GM19395 (cell line): ENCODE measurements around the gene SOAT2.
"Not testable (repeated sequence)": the region's sequence is repeated elsewhere in the genome, so short reads cannot be mapped to it uniquely, and the experiment has no call there.

Experiments used
- ATAC-seq: cut with Tn5 transposase; IDR thresholded peaks from one replicate; pipeline ENCODE4 v1.9.1; 2021; ENCODE audit warnings: mild to moderate bottlenecking, moderate library complexity; ENCODE audit not compliant: unreplicated experiment

SOAT2 gene

GRCh38 chr12:53101931-53102781 lies 1.1 kb upstream of the SOAT2 start:
- no peak for ATAC-seq

DNA sequence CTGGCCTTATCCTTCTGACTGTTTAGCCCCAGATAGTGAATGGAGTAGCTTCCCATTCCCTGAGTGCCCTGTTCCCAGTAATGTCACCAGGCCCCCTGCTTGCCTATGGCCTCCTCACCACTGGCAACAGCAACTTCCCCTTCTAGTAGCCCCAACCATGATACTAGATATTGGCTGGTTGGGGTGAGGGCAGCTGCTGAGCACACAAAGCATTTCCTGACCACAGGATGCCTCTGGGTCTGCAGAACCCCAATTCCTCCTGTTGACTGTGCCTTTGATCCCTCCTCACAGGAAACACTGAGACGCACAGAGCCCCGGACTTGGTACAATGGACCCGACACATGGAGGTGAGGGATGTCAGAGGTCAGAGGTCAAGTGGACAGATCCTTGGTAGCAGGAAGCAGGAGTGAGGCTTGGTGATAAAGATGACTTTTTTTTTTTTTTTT lies 597 bp downstream of the SOAT2 start:
- ATAC-seq = no peak

GRCh38 chr12:53105256-53105655 lies 2.0 kb downstream of the SOAT2 start:
- no peak for ATAC-seq

DNA sequence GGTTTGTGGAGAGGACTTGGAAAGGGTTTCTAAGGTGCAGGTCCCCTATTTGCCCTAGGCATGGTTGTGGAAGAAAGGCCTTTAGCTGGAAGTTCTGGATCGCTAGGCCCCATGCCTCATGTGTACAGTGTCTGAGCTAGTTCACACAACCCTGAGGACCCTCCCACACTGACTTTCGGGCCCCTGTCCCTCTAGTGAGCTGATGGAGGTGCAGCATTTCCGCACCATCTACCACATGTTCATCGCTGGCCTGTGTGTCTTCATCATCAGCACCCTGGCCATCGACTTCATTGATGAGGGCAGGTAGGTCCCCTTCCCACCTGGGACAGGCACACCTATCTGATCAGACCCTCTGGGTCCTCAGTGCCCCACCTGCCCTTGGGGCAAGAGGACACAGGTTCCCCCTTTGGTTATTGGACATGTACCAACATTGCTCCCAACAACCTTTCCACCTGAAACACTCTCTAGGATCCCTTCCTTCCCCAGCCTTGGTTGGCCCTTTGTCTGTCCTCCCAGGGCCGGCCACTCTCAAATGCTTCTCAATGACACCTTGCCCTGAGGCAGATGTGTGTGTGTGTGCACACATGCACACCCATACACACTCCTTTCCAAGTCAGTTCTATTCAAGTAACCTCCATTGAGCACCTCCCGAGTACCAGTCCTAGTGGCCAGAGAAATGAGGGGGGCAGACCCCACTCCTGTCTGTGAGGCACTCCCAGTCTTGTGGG lies 2.6 kb downstream of the SOAT2 start:
- ATAC-seq = no peak

DNA sequence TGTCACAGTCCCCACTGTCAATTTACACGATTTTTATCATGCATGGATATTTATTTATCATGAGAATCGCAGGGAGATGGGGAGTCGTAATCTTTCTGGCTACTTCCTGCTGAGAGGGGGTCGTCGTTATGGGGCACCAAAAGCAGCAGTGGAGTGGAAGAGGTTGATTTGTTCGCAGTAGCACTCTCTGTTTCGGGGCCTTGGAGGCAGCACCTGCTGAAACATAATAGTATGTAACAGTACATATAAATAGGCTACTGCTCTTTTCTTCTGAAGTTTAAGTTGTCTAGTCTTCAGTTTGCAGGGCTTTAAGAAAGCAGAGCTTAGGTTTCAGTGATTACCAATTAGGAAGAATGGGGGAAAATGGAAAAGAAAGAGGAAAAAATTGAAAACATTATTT lies 3.8 kb downstream of the SOAT2 start:
- ATAC-seq = no peak

GRCh38 chr12:53112431-53112830 lies 9.1 kb downstream of the SOAT2 start:
- not testable (repeated sequence) for ATAC-seq

DNA sequence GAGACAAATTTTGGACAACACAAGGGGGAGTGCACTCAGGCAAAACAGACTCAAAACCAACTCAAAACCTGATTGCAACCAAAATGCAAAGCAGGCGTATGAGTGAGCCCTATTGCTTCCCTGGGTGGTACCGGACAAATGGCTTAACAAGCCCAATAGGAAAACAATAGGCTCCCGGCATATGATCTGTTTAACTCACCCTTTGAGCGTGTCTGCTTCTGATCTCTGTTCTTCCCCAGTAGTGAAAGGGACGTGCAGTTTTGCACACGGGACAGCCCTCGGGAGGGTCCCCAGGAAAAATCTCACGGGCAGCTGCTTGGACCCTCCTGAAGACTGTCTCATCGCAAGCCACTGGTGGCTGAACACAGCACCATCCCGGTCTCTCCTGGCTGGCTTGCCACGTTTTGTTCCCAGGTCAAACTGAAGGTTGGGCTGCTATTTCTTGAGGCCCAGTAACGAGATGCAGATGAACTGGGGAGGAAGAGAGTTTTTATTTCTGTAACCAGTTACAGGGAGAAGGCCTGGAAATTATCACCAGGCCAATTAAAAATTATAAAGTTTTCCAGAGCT lies 9.9 kb downstream of the SOAT2 start:
- ATAC-seq = no peak

- ATAC-seq = no peak
Measured at GRCh38 chr12:53113951-53114350, 10.7 kb downstream of the SOAT2 start.

GRCh38 chr12:53115112-53115890 lies 12.0 kb downstream of the SOAT2 start:
- ATAC-seq = no peak

DNA sequence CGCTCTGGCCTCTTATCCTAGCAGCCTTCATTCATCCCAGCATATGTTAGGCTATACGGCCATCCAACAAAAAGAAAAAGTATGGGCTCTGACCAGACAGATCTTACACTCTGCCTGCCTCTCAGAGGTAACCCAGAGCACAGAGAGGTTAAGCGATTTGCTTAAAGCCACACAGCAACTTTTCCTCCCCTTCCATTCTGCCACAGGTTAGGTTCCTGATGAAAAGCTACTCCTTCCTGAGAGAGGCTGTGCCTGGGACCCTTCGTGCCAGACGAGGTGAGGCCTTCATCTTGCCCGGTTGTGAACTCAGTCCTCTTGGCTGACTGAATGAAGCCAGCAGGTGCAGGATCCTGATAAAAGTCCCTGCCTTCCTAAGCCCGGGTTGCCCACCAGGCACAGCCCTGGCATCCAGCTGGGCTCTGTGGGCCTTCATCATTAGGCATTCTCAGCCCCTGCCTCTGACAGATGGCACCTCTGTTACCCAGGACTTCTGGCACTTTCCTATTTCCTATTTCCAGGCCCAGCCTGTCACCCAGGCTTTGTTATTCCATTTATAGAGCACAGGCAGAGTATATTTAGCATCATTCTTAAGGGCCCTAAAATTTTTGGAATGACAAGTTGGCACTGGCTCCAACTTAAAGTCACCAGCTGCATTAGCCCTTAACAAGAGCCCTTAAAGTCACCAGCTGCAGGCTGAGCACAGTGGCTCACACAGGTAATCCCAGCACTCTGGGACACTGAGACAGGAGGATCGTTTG lies 12.8 kb downstream of the SOAT2 start:
- no peak for ATAC-seq

GRCh38 chr12:53118751-53119300 lies 15.5 kb downstream of the SOAT2 start:
- ATAC-seq = no peak

GRCh38 chr12:53120685-53121525 lies 17.6 kb downstream of the SOAT2 start:
- no peak for ATAC-seq

DNA sequence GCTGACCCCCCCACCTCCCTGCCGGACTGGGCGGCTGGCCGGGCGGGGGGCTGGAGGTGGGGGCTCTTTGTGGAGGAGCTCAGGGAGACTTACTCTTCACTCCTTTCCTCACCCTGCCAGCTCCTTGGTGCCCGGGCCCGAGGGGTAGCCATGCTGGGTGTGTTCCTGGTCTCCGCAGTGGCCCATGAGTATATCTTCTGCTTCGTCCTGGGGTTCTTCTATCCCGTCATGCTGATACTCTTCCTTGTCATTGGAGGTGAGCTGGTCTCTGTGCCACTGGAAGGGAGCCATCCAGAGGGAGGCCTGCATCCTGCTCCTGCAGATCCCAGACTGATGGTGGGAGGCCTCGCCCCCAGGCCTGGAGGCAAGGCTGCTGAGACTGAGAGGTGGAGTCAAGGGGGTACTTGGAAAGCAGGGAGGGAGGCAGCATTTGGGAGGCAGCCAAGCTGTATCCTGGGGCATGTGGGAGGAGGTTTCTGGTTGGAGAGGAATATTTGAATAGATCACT lies 19.7 kb downstream of the SOAT2 start:
- no peak for ATAC-seq

GRCh38 chr12:53123578-53124351 lies 20.5 kb downstream of the SOAT2 start:
- no peak for ATAC-seq

- ATAC-seq = no peak
Measured at GRCh38 chr12:53124352-53124723, 21.1 kb downstream of the SOAT2 start.

- ATAC-seq = no peak
Measured at GRCh38 chr12:53127169-53127568, 23.9 kb downstream of the SOAT2 start.

GRCh38 chr12:53128780-53129569 lies 25.7 kb downstream of the SOAT2 start:
- ATAC-seq = no peak
